H1 (cell line): ENCODE measurements around the gene CHN2.

Source experiments
- FOSL1 ChIP-seq: IDR thresholded peaks from 2 replicates; pipeline ENCODE4 v1.6.1; 2011; ENCODE audit warnings: mild to moderate bottlenecking, low read depth, low read length, moderate library complexity; ENCODE audit not compliant: insufficient read depth
- JUND ChIP-seq: IDR thresholded peaks from 2 replicates; pipeline ENCODE4 v1.6.1; 2011; ENCODE audit warnings: mild to moderate bottlenecking, improper control_type of control experiment, low read length
- SIN3A ChIP-seq, 2 experiments: IDR thresholded peaks in 1 of 2; conservative IDR thresholded peaks in 1 of 2; 2 replicates each; pipeline ENCODE4 v1.6.1; 2011 to 2012; ENCODE audit warnings: low read length in 2 of 2, improper control_type of control experiment in 1 of 2, low read depth in 1 of 2, mild to moderate bottlenecking in 1 of 2
- TF ChIP-seq, protein P1 (sequence below), 3 experiments: IDR thresholded peaks; 1 replicate in 2 of 3; 2 replicates in 1 of 3; pipeline versions ENCODE4 v1.5.1 to v1.6.1; 2011; ENCODE audit warnings: low read length in 3 of 3, mild to moderate bottlenecking in 3 of 3, inconsistent platforms in 2 of 3, low read depth in 1 of 3, moderate library complexity in 1 of 3; ENCODE audit not compliant: insufficient read depth in 1 of 3; ENCODE audit errors: control extremely low read depth in 1 of 3
- TF ChIP-seq, protein P2 (sequence below): IDR thresholded peaks from 2 replicates; pipeline ENCODE4 v1.6.1; 2012; ENCODE audit warnings: low read length, inconsistent platforms

DNA sequence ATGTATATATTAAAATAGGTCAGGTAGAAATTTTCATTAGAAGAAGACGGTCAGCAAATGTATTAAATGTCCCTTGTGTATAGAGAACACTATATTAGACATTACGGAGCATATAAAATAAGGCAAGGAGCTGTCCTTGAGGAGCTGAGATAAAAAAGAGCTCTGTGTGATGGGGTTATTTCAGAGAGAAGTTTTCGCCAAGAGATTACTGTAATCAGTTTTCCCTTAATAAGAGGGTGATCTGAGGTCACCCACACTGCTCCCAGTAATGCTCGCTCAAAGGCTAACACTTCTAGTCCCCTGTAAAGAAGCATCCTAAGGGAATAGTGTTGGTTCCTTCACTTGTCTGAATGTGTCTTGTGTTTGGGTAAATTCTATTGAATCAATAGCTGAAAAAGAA, 282.3 kb downstream of the CHN2 start:
- TF ChIP-seq, protein P1, sequence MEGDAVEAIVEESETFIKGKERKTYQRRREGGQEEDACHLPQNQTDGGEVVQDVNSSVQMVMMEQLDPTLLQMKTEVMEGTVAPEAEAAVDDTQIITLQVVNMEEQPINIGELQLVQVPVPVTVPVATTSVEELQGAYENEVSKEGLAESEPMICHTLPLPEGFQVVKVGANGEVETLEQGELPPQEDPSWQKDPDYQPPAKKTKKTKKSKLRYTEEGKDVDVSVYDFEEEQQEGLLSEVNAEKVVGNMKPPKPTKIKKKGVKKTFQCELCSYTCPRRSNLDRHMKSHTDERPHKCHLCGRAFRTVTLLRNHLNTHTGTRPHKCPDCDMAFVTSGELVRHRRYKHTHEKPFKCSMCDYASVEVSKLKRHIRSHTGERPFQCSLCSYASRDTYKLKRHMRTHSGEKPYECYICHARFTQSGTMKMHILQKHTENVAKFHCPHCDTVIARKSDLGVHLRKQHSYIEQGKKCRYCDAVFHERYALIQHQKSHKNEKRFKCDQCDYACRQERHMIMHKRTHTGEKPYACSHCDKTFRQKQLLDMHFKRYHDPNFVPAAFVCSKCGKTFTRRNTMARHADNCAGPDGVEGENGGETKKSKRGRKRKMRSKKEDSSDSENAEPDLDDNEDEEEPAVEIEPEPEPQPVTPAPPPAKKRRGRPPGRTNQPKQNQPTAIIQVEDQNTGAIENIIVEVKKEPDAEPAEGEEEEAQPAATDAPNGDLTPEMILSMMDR (IDR thresholded peaks at IDR 0.05; ENCODE audit: control extremely low read depth in 1 of 3, insufficient read depth in 1 of 3, low read depth in 1 of 3, low read length in 3 of 3), result no peak
- TF ChIP-seq JUND, result no peak
- TF ChIP-seq, protein P2, sequence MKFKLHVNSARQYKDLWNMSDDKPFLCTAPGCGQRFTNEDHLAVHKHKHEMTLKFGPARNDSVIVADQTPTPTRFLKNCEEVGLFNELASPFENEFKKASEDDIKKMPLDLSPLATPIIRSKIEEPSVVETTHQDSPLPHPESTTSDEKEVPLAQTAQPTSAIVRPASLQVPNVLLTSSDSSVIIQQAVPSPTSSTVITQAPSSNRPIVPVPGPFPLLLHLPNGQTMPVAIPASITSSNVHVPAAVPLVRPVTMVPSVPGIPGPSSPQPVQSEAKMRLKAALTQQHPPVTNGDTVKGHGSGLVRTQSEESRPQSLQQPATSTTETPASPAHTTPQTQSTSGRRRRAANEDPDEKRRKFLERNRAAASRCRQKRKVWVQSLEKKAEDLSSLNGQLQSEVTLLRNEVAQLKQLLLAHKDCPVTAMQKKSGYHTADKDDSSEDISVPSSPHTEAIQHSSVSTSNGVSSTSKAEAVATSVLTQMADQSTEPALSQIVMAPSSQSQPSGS, result no peak
- TF ChIP-seq SIN3A (conservative IDR thresholded peaks at IDR 0.05 in 1 of 2, IDR thresholded peaks at IDR 0.05 in 1 of 2; ENCODE audit: low read depth in 1 of 2, low read length in 2 of 2), result no peak
- TF ChIP-seq FOSL1, result no peak
